Heart right ventricle (tissue), 16 donors: ENCODE measurements around the gene SOX15. TPM values are rescaled to one million over a fixed set of nuclear protein-coding genes. Genes with fewer than 3 reads are reported as not detected.

Source experiments
- ATAC-seq, 8 donors: fragments of 200-7000 bp; cut with Tn5 transposase; one replicate each; pipeline ENCODE4 v1.9.1; 2020; ENCODE audit warnings: mild to moderate bottlenecking in 8 of 8, moderate library complexity in 8 of 8, moderate number of reproducible peaks in 1 of 8
- DNase-seq, 2 donors: peaks; one replicate each; pipeline ENCODE4 v3.0.0-alpha.2; 2020
- H3K27ac ChIP-seq, 10 donors: fragments of 200-600 bp; sonication (generic) in 2 of 10; one replicate each; pipeline versions ENCODE4 v1.5.0 to v1.8.0; 2020 to 2022; ENCODE audit warnings: mild to moderate bottlenecking in 3 of 10
- H3K27me3 ChIP-seq, 7 donors: fragments of 200-600 bp; one replicate each; pipeline ENCODE4 v1.8.0; 2021 to 2022; ENCODE audit warnings: mild to moderate bottlenecking in 2 of 7
- H3K36me3 ChIP-seq, 9 donors: fragments of 200-600 bp; sonication (generic) in 1 of 9; one replicate each; pipeline versions ENCODE4 v1.5.0 to v1.8.0; 2020 to 2022; ENCODE audit warnings: mild to moderate bottlenecking in 2 of 9
- H3K4me1 ChIP-seq, 9 donors: fragments of 200-600 bp; sonication (generic) in 1 of 9; one replicate each; pipeline versions ENCODE4 v1.5.0 to v1.8.0; 2020 to 2022; ENCODE audit warnings: mild to moderate bottlenecking in 4 of 9
- H3K4me3 ChIP-seq, 10 donors: fragments of 200-600 bp; sonication (generic) in 2 of 10; one replicate each; pipeline versions ENCODE4 v1.5.0 to v1.8.0; 2020 to 2022; ENCODE audit warnings: mild to moderate bottlenecking in 7 of 10, moderate library complexity in 2 of 10
- H3K9me3 ChIP-seq, 11 donors: fragments of 200-600 bp in 10 of 11; sonication (generic) in 2 of 11; one replicate each; pipeline versions ENCODE4 v1.5.0 to v1.8.0; 2013 to 2022; ENCODE audit warnings: mild to moderate bottlenecking in 2 of 11, control low read depth in 1 of 11, moderate library complexity in 1 of 11
- CTCF ChIP-seq, 9 donors: fragments of 200-600 bp; sonication (generic) in 2 of 9; IDR thresholded peaks; one replicate each; pipeline versions ENCODE4 v1.5.0 to v1.8.0; 2021 to 2022; ENCODE audit warnings: antibody characterized with exemption in 9 of 9, mild to moderate bottlenecking in 5 of 9, moderate library complexity in 1 of 9
- WGBS, 2 donors: extraction: QIAGEN DNeasy Blood & Tissue Kit; methylation state at CpG; one replicate each; pipeline ENCODE4 v1.1.7; 2013; ENCODE audit warnings: inconsistent platforms in 1 of 2; 5-methylcytosine and 5-hydroxymethylcytosine counted together
- intact Hi-C, 10 donors: fragments of 100-400 bp; cut with DNase I; formaldehyde crosslinking; loops; one replicate each; pipeline versions ENCODE4 v1.11.1 to v1.14.2; 2022
- polyA plus RNA-seq, 2 donors: library from polyadenylated mRNA; stranded (reverse); fragments of 200-250 nt; gene quantifications; one replicate each; pipeline ENCODE4 v1.2.3, GENCODE V29; 2013
- total RNA-seq, 10 donors: library from RNA; stranded (reverse); fragmentation: NEBNext Ultra II Directional in 3 of 10; extraction: Animal tissue kit (Norgen Biotek cat#: 25700) in 3 of 10; gene quantifications; one replicate each; pipeline versions ENCODE4 v1.2.1 to v1.2.4, GENCODE V29; 2021 to 2023
- donor health status: Arrhythmogenic right ventricular cardiomyopathy.
- donor health status: ischemic (EF 13 %, LVEDD 7.1; RV severe dilation, severe dysfunction).
- donor health status: healthy with polysubstance abuse.
- donor health status: DM: no; HTN: yes; CAD: no.
- donor health status: DM: no; HTN: no; CAD: no.
- donor health status: ischemic (EF 25% LVEDD 6.9; RV normal size, moderate dysfunction).
- donor health status: ischemic (EF 25% LVEDD 5.7; RV mildly dilated, moderate dysfunction).
- donor health status: healthy.
- donor health status: DM: yes; HTN: yes; CAD: no.
- donor health status: Ischemic cardiomyopathy.
- donor health status: ischemic (EF 35%, LVEDD 5.7; RV mildly dilated, moderate dysfunction).
- donor health status: nonischemic (EF 11% LVEDD 7.7; RV severe dilation, severe dysfunction).
- donor health status: DM: yes; HTN: yes; CAD: no.
- donor health status: PGD.
- donor health status: ischemic (EF 29% LVEDD 5.4; RV normal size, mild dysfunction).
- donor health status: nonischemic (EF 23%, LVEDD 6.1; RV moderate dilation, normal function).

SOX15 gene
- total and polyA plus RNA-seq, 12 donors = 0.23 to 2.6 (median 1.2) TPM

- H3K4me1 ChIP-seq = peaks cover 0 to 73% (median 18%) of the 10 kb centered on the region in 9 donors
- no peaks in the 10 kb centered on the region for H3K27me3 ChIP-seq
- no peak overlapping the region for H3K4me3 ChIP-seq
- H3K27ac ChIP-seq = peak overlapping the region in 1 of 10 donors; percentile 85
- no peaks in the 10 kb centered on the region for H3K9me3 ChIP-seq
- peaks cover 0 to 34% (median 10%) of the 10 kb centered on the region in 9 donors for H3K36me3 ChIP-seq
- intact Hi-C loops = loop anchor here in 1 of 10 donors (10.0 kb wide), 1 partner anchor 117 kb away; the partner anchor contains the start of genes FGF11 and TMEM102
- no peak for DNase-seq
- ATAC-seq = no peak
- no peak for TF ChIP-seq CTCF (IDR thresholded peaks at IDR 0.05)
- WGBS, 2 donors = 85 to 86% methylated on average over 4 of the region's 4 CpGs
Observed at GRCh38 chr17:7551396-7551795, 38.5 kb downstream of the SOX15 start.

GRCh38 chr17:7550344-7550743, 39.5 kb downstream of the SOX15 start:
- ATAC-seq = no peak
- H3K27ac ChIP-seq = peak overlapping the region in 9 of 10 donors; percentile 89 to 98 (median 92)
- H3K4me1 ChIP-seq = peaks cover 0 to 64% (median 18%) of the 10 kb centered on the region in 9 donors
- WGBS, 2 donors = 41 to 57% methylated on average over 6 of the region's 6 CpGs
- H3K4me3 ChIP-seq = peak overlapping the region in 3 of 10 donors; percentile 62 to 90 (median 87)
- H3K27me3 ChIP-seq = no peaks in the 10 kb centered on the region
- H3K9me3 ChIP-seq = no peaks in the 10 kb centered on the region
- DNase-seq = no peak
- peaks cover 0 to 34% (median 10%) of the 10 kb centered on the region in 9 donors for H3K36me3 ChIP-seq
- intact Hi-C loops = loop anchor here in 1 of 10 donors (10.0 kb wide), 1 partner anchor 116 kb away; the partner anchor contains the start of genes FGF11 and TMEM102
- TF ChIP-seq CTCF (IDR thresholded peaks at IDR 0.05) = no peak

GRCh38 chr17:7549401-7550055, 40.4 kb downstream of the SOX15 start:
- TF ChIP-seq CTCF (IDR thresholded peaks at IDR 0.05) = peak in 1 of 9 donors; percentile 1
- H3K4me1 ChIP-seq = peaks cover 0 to 62% (median 22%) of the 10 kb centered on the region in 9 donors

GRCh38 chr17:7548585-7549400, 41.1 kb downstream of the SOX15 start, which contains the start of gene TNFSF12:
Gene TNFSF12 (plus strand): TSS chr17:7549058. CDS start chr17:7549154, 96 bp downstream.
- H3K4me1 ChIP-seq = peaks cover 0 to 62% (median 22%) of the 10 kb centered on the region in 9 donors
- TF ChIP-seq CTCF (IDR thresholded peaks at IDR 0.05) = peak in 5 of 9 donors; percentile 25 to 50 (median 29)
- WGBS, 2 donors = 2 to 4% methylated on average over 65 of the region's 65 CpGs

More at GRCh38 chr17:7549401-7550055, 40.4 kb downstream of the SOX15 start:
- peak overlapping the region; percentile 89 to 98 (median 92) for H3K27ac ChIP-seq
- peak; percentile 48 to 65 (median 56) for ATAC-seq
- intact Hi-C loops = loop anchor here in 1 of 10 donors (10.0 kb wide), 1 partner anchor 115 kb away; the partner anchor contains the start of genes FGF11 and TMEM102
- H3K27me3 ChIP-seq = no peaks in the 10 kb centered on the region
- 38 to 49% methylated on average over 20 of the region's 20 CpGs for WGBS, 2 donors
- no peak for DNase-seq
- H3K9me3 ChIP-seq = no peaks in the 10 kb centered on the region
- peaks cover 0 to 28% (median 10%) of the 10 kb centered on the region in 9 donors for H3K36me3 ChIP-seq
- peak overlapping the region; percentile 42 to 90 (median 80) for H3K4me3 ChIP-seq

More at GRCh38 chr17:7548585-7549400, 41.1 kb downstream of the SOX15 start, which contains the start of gene TNFSF12:
- peaks cover 0 to 23% (median 10%) of the 10 kb centered on the region in 9 donors for H3K36me3 ChIP-seq
- intact Hi-C loops = no loop called here
- H3K27ac ChIP-seq = peak within 1 kb of the TSS; percentile 89 to 98 (median 92)
- peak within 1 kb of the TSS; percentile 42 to 90 (median 80) for H3K4me3 ChIP-seq
- H3K9me3 ChIP-seq = no peaks in the 10 kb centered on the region
- DNase-seq (peak; percentile 83), ATAC-seq (peak; percentile 80 to 91 (median 86))
- no peaks in the 10 kb centered on the region for H3K27me3 ChIP-seq
